Measurements from ENCODE around the gene USP25.

The USP25 gene

GRCh38 chr21:15766952-15767603, 37.3 kb downstream of the USP25 start:
- DNase-seq, result no peak

DNA sequence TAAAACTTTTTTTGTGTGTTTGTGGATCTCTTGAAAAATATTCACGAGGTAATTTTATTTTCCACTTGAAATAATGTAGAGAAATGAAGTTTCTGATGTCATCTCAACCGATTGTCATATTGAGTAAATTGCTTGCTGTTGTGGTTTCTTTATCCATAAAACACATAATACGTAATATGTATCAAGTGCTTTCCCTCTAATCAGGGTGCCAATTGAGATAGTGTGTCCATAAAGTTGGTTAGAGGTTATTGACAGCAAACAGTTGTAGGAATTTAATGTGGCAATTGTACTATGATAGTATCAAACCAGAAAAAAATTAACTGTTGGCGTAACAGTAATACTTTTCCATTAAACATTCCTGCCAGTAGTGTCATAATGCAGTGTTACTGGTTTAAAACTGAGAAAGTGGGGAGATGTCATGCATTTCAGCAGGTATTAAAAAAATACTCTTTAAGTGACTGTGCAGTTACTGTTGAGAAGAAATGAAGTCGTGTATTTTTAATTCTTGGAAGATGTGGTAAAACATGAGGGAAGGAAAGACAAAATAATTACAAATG, 38.3 kb downstream of the USP25 start:
- no peak for DNase-seq

DNA sequence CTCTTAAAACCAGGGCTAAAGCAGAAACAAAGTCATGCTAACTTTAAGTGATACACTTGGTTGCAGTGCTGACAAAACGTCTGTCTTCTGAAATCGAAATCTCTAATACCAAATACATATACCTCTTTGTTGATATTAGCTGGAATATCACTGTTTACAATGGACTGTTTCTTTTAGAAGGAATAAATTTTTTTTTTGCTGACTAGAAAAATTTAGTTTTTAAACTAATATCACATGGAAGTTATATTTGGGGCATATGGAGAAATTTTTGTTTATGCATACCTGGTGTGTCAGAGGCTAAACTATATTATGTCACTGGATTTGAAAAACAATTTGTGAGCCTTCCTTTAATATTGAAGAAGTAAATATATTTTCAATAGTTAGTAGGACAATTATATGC, 39.1 kb downstream of the USP25 start:
- no peak for DNase-seq

DNA sequence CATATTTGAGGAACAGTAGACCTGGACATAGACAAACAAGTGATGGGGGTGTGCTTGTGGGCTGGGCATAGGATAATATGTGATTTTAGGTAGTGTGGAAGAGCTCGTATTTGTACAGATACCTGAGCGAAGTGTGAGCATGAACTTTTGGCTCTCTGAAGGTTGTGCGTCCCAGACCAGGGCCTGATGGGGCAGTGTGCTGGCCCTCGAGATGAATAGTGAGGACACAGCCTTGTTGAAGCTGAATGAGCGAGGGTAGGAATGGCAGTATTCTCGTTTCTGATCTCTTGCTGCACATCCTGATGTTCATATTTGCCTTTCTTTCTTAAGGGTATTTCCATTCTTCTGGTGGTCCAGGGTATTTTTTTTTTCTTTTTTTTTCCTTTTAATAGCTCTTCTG, 41.5 kb downstream of the USP25 start:
- DNase-seq, result no peak

DNA sequence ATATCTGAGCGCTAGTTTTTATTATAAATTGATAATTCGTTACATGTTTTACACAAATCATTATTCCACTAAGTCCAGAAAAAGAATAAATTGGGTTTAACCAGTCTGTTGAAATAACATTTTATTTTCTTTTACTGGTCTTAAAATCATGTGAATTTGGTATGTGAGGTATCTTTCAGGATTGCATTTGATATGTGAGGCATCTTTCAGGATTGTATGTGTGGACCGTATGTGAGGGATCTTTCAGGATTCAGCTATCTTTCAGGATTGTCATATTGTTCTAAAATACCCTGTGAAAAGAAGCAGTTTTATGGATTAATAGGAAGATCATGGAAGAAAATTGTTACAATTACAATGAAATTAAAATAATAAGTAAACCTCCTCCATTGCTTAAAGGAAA, 42.9 kb downstream of the USP25 start:
- no peak for DNase-seq

DNA sequence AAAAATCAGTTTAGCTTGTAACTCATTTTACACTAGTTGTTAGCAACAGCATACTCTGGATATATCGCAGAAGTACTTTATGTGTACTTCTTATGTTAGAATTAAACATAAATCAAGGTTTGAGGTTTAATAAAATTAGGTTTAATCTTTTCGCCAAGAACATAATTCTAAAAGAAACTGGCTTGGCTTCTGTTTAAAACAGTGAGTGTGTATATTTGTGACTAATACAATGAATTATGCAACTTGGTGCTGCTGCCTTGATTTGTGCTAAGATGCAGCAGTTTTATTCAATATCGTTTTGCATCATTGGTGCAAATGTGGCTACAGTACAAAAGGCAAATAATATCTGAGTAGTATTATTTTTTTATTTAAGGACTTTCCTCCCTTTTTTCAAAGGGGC, 44.8 kb downstream of the USP25 start:
- DNase-seq, result no peak

DNA sequence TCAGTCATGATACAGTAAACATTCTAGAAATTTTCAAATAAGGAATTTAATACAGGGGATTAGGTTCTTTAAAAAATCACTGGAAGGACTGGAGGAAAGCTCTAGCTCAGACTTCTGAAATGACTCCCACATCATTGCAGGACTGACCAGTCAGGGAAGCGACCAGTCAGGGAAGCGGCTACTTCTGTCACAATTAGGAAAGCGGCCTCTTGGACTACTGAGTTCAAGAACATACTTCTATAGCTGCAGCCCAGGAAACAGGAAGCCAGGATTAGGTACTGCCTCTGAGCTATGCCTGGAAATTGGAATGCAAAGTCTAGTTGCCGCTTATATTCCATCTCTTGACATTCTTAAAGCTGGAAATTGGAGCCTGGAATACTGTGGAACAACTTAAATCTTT, 45.5 kb downstream of the USP25 start:
- no peak for DNase-seq

DNA sequence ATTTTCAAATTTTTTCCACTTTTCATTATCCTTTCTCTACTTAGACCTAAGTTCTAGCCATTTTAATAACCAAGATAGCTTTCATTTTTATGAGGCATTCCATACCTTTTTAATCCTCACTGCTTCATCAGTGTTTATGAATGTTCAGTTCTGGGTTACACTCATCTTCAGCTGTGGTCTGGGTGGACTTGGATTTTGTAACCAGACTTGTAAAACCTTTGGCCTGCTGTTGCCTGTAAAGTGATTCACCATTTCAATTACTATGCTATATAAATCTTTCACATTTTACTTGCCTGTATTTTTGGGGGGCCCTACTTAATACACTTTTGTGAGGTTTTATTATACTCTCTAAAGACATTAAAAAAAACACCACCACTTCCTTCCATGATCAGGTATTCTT, 46.2 kb downstream of the USP25 start:
- no peak for DNase-seq

DNA sequence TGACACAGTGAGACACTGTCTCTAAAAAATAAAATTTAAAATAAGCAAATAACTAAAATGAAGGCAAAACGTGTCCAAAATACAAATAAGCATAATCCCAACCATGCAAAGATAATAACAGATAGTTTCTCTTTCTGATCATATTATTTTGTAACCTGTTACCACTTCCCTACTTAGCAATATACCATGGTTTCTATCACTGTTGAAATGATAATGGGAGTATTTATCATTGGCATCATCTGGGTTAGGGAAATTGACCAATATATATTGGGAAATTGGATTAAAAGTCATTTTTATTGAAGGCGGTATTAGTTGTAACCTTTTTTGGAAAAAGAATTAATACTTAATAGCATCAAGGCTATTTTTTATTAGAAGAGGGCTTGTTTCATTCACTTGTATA, 47.0 kb downstream of the USP25 start:
- DNase-seq, result no peak

DNA sequence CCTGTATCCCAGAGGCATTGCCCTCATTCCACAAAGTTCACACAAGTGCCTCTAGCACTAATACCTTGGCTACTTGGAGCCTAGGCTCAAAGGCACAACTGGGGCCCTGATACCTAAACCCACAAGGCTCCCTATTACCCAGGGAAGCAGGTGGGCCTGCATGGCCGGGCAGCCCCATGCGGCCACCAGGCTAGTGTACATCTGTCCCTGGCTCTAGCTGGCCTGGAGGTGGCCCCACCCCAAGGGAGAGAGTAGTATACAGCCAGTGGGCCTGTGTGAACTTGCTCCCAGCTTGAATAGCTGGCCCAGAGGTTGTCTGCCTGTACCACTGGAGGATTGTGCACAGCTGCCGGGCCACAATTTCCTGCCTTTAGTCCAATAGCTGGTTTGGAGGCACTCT, 52.2 kb downstream of the USP25 start:
- DNase-seq, result no peak

DNA sequence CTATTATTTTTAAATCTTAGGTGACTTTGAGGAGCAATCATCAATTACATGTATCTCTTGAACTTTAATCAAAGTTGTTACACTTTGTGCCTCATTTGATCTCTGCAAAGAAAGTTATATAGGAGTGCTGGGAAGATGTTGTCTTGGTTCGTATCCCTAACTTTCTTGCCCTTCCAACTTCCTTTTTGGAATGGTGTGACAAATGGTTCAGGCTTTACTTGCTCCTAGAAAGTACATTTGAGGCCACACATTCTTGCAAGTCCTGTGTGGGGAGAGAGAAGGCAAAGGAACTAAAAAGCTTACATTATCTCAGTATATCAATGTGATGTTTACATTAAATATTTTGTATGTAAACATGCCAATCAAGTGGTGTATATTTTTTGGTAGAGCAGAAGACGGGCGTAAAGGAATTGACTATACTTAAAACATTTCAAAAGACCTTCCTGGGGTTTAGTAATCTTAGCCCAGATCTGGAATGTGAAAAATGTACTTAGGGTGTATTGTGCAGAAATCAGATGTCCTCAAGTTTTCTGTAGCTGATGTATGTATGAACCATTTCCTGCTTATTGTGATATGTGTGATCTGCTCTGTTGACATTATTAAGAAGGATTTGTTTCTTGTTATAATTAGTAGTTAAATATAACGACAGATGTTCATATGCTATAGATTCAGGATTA, 59.2 kb downstream of the USP25 start:
- no peak for DNase-seq

DNA sequence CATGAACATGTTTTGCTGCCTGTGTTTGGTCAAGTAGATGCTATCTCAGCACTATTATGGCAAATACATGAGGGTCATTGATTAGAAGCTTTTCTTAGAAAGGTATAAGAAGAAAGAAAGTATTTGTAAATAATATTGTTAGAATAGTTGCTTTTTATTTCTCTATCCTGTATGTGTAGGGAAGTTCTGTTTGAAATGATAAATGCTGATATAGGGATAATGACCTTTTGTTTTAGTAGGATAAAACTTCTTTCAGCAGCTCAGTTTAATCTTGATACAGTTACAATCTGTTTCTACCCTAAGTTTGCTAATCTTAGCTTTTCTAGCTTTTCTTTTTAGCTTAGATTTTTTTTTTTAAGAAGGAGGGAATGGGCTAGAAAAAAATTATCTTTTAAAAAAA, 63.3 kb downstream of the USP25 start:
- DNase-seq, result no peak

- DNase-seq, result no peak
Observed at GRCh38 chr21:15793550-15794235, 63.9 kb downstream of the USP25 start.

DNA sequence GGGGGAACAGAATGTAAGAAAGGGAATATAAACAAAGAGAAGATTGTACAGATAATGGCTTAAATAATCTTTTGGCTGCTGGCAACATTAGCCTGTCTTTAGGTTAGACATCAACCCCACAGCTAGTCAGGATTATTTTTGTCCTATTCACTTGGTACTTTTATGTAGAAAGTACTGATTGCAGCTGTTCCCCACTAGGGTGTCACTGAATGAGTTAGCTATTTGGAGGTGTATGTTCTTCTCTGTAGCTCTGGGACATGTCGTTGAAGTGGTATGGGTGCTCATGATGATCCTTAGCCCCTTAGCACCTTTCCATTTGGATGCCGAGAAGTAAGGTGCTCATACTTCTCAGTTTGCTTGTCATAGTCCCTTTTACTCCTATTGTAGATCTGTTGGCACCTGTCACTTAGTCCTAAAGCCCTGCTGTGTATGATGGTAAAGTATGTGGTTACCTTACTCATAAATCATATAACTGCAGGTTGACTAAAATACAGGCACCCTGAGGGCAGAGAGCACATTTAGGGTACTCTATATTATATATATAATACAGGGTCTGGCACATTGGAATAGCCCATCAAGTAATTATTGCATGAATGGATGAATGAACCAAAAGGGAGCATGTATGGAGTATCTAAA, 64.6 kb downstream of the USP25 start:
- no peak for DNase-seq

DNA sequence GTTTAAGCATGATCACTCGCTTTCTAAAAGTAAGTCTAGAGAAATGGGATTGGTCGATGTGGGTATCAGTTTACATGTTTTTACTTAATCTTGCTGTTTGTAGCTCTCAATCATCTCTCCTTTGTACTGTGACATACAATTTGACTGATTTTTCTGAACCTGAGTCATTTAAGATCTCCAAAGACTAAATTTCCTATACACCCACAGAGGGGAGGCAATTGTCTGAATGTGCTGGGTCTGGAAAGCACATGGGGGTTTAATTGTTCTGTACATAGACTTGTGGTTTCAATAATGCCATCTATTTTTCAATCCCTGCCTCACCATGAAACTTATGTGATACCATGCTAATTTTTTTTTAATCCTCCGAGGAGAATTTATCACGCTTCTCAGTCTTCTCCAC, 65.8 kb downstream of the USP25 start:
- DNase-seq, result no peak

- DNase-seq, result no peak
Observed at GRCh38 chr21:15797577-15798363, 68.0 kb downstream of the USP25 start.

- DNase-seq, result no peak
Observed at GRCh38 chr21:15801352-15801863, 71.6 kb downstream of the USP25 start.

DNA sequence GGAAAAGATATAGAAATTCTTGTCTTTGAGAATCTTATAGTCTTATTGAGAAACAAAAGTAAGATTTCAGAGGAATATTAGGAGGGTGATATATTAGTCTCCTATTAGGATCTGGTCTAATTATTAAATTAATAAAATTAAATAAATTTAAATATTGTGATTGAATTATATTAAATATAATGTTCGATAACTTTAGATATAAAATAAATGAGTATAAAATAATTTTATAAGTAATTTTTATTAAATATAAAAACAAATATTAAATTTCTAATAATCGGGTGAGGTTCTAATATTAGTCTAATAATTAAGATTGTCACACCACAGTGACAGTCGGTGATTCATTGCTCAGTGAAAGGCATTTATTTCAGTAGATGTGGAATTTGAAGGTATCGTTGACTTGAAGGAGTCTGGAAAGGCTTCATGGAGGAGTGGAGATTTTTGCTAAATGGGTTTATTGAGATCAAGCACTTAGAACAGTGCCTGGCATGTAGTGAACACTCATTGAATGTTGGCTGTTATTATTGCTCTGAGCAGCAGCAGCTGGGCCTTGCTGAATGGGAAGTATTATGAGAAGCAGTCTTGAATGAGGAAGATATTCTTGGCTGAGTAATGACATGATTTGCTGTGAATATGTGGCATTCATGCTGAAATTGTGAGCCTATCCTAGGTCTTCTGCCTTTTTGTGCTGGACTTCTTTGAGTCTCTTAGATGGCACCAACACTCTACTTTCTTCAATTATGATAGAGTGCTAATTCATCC, 74.6 kb downstream of the USP25 start:
- DNase-seq, result no peak

GRCh38 chr21:15809065-15809464, 79.3 kb downstream of the USP25 start:
- no peak for DNase-seq

GRCh38 chr21:15809818-15810217, 80.0 kb downstream of the USP25 start:
- no peak for DNase-seq

DNA sequence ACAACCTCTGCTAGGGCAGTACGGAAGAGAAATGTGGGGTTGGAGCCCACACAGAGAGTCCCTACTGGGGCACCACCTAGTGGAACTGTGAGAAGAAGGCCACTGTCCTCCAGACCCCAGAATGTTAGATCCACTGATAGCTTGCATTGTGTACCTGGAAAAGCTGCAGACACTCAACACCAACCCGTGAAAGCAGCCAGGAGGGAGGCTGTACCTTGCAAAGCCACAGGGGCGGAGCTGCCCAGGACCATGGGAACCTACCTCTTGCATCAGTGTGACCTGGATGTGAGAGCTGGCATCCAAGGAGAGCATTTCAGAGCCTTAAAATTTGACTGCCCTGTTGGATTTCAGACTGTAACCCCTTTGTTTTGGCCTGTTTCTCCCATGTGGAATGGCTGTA, 85.5 kb downstream of the USP25 start:
- no peak for DNase-seq

DNA sequence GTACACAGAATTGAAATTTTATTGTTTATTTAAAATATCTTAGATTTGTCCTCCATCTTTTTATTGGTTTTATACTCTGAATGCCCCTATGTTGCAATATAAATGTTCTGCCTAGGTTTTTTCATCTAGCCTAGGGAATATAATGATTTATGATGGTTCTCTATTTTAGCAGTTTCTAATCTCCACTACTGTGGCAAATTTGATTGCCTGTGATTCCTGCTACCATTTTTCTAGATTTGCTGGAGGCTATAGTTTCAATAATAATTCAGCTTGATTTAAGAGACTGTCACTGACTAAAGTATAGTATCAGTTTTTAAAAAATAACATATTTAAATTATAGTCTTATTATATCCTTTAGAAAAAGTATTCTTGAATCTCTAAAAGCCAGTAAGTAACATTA, 90.5 kb downstream of the USP25 start:
- no peak for DNase-seq

All from CD4-positive, alpha-beta T cell treated with Interleukin-4 for 4 hours (primary cell).